ENCODE results near the gene DBR1.

GRCh38 chr3:138196023-138196422 is 21.3 kb upstream of the DBR1 start:
- TF ChIP-seq GATA3 (IDR thresholded peaks at IDR 0.05; ENCODE audit: low read depth, low read length) (no peak), GATA2 (IDR thresholded peaks at IDR 0.05; ENCODE audit: low read depth, low read length) (no peak)

Data from SH-SY5Y (cell line).